ENCODE data around the gene TMEM204.

The TMEM204 gene

DNA sequence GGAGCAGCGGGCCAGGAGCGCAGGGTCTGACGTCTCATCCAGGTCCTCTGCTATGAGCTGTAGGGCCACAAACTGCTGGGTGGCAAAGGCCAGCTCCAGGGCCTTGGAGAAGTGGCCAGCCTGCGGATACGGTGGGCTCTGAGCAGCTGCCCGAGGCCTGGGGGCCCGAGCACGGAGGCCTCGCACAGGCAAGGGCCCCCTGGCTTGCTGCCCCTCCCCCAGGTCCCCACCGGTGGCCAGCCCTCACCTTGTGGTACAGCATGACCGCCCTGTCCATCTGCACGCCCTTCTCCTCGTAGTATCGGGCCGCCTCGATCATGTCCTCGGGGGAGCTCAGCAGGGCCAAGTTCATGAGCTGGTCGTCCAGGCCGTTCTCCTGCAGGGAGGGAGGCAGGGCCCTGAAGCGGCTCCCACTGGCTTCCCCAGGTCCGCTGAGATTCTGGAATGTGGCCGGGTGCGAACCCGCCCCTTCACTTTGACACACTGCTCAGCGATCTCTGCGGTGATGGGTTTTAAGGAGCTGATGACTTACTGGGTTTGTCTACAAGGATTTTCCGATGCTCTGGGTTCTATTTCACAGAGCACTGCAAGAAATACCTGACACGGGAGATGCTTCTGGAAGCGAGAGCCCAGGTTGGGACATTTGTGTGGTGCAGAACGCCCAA is 9.8 kb upstream of the TMEM204 start:
- DNase-seq: no peak

DNA sequence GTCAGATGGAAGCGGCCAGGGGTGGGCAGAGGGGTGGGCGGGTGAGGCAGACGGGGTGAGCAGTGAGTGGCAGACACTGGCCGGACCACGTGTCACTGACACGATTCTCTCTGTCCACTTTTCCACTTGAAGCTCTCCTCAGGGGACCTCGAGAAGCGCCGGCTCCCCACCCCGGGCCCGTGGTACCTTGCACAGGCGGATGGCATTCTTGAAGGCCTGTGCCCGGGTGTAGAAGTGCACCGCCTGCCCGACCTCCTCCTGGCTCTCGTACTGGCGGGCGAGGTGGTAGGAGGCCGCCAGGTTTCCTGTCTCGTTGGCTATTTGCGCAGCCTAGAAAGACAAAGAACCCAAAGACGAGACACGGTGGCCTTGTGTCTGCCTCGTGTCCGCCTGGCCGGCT is 9.1 kb upstream of the TMEM204 start:
- DNase-seq: no peak

DNA sequence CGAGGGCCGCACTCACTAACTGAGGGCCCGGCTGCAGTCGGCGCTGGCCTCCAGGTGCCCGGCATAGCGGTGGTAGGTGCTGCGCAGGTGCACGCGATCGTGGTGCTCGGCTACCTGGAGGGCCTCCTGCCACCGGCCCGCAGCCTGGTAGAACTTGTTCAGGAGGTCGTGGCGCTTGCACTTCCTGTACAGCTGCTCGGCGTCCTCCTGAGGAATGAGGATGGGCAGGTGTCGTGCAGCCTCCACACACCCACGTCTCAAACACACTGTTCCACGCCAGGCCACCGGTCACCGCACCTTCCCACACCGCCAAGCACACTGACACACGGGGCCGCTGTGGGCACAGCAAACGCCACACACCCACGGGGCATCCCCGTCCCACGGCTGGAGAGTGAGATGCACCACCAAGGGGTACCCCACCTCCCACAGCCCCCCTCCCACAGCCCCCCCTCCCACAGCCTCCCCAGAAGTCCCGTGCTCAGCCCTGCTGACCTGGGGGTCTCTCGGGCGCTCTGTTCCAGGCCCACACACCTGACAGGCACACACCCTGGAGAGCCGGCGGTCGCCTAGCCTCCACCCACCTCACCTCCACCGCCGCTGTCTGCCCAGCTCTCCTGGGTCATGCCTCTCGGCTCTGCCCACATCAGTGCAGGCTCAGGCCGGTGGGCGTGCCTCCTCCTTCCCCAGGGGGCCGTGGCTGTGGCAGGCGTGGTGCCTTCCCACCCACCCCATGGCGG is 7.4 kb upstream of the TMEM204 start:
- DNase-seq: peak; percentile 41

DNA sequence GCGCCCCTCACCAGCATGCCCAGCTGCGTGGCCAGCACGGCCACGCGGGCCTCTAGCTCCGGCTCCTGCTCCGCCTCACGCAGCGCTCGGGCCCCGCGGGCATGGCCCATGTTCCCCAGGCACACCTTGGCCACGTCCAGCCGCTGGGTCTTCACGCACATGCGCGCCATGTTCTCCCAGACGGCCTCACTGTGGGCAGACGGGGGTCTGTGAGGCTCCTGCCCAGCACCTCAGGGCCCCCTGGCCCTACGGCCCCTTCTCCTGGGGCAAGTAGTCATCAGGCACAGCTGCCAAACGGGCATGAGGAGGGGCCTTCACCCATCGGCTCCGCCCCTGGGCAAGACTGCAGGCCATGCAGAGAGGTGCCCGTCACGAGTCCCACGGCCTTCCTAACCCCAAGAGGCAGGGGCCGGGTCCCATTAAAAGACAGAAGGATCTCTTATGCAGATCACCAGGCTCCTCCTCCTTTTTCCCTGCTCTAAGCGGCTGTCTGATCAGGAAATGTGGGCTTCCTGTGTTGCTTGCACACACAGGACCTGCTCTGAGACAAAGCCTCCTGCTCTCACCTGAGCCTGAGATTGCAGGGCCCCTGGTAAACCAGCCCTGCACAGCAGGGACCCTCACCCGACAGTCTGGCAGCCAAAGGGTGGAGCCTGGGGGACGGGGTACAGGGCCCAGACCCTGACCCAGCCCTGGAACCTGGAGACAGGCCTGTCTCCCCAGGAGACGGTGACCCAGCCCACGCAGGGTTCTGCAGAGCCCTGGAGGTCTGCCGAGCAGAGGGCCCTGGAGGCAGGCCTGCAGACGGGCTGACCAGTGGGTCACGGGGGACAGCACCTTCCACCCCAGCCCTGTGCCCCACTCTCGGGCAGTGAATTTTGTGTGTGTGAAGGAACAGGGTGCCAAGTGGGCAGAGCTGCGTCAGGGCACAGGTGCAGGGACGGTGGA is 6.6 kb upstream of the TMEM204 start:
- DNase-seq: peak; percentile 25

DNA sequence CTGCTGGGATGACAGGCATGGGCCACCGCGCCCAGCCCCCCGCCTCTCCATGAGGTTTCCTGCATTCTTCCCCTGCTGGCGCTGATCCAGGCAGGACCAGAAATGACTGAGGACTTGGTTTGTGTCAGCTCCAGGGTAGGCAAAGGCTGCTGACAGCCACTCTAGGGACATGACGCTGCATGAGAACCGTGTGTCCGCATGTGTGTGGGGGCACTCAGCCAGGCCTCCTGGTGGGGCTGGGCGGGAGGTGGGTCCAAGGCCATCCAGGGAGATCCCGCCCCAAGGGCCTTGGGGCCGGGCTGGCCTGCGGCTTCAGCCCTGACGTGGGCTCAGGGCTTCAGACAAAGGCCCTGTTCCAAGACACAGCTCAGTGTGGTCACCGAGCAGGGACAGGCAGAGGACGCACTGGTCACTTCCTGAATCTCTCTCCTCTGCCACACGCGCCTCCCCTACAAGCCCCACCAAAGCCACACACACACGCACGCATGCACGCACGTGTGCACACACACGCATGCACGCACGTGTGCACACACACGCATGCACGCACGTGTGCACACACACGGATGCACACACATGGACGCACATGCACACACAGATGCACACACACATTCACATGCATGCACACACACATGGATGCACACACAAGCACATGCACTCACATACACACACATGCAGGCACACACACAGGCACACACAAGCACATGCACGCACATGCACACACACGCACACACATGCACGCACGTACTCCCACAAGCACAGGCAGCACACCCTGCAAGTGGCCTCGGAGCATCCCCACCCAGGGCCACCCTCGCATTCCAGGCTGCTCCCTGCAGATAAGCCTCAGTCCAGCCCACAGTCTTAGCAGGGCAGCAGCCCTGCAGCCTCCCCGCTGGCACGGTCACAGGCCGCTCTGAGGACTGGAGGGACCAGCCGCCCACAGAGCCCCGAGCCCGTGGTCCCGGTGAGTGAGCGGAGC is 5.3 kb upstream of the TMEM204 start:
- no peak for DNase-seq

DNA sequence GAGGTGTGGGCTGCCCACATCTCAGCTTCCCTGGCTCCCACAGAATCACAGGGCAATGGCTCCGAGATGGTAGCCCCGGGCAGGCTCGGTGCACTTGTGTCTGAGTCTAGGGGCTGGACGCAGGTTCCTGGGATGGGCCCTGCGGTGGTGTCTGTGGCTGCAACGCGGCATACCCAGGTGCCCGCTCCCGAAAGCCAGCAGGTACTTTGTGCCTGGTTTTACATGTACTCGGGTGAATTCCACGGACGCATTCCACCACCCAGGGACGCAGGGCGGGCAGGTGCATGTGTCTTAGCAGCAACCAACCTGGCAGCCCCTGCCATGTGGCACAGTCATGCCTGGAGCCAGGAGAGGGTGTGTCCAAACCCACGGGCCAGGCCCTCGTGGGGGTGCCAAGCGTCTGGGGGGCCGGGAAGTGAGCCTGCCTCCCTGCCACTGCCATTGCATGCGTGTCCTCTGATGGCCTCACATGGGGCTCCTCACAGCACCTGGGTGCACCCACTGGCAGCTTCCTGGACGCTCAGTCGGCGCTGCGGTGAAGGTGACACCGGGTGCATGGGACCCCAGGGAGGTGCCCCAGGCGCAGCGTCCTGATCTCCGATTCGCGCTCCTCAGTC is 4.4 kb upstream of the TMEM204 start:
- DNase-seq: no peak

DNA sequence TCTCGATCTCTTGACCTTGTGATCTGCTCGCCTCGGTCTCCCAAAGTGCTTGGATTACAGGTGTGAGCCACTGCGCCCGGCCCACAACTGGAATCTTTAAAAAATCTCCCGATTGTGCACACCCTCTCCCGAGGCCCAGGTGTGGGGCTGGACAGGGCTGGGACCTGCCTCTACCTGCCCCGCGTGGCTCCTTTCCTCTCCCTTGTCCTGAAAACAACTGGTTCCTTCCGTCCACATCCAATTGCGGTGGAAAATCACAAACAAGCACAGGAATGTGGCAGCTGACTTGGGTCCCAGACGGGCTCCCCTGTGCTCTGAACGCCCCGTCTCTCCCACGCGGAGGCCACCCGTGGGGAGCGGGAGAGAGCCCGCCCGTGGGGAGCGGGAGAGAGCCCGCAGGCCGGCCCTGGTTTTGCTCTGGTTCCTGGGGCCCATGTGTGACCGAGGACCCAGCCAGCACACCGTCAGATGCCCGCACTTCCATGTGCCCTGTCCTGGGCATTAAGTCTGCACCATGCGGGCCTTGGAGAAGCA is 3.0 kb upstream of the TMEM204 start:
- DNase-seq: no peak

DNA sequence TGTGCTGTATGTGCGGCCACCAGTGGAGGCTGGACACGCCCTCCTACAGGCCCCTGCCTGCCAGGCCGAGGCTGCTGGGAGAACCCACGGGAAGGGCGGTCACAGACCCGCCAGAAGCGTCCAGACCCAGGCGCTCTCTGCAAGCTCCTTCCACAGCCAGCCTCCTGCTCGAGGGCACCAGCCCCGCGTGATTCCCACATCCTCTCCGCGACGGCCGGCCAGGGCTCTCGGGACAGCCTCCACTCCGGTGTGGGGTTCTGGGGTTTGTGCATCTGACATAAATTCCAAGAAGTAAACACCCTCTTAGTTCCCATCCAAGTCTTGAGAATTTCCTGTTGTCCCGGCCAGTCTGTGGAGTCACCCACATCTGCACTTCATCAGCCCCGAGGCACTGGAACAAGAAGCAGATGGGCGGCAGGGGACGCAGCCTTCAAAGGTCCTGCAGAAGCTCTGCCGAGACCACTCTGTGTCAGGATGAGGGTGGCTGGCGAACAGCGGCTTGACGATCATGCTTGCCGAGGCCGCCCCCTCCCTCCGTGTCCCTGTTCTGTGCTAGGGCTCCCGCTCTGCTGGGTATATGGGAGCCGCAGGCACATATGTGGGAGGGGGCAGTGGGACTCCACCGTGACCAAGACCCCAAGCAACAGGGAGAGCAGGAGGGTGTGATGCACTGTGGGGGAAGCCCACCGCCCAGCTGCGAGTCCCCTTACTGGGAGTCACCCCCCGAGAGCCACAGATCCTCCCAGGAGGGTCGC is 2.4 kb upstream of the TMEM204 start:
- no peak for DNase-seq

DNA sequence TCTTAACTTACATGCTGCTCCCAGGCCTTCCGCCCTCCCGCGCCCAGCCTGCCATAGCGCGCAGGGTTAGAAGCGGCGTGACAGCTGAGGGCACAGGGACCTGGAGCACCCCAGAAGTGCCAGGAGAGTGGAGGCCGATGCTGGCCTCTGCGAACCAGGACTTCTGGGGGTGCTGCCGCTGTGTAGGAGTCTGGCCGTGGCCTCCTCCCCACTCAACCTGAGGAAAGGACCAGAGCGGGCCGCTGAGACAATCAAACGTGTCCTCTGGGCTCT is 1.9 kb upstream of the TMEM204 start:
- DNase-seq: no peak

DNA sequence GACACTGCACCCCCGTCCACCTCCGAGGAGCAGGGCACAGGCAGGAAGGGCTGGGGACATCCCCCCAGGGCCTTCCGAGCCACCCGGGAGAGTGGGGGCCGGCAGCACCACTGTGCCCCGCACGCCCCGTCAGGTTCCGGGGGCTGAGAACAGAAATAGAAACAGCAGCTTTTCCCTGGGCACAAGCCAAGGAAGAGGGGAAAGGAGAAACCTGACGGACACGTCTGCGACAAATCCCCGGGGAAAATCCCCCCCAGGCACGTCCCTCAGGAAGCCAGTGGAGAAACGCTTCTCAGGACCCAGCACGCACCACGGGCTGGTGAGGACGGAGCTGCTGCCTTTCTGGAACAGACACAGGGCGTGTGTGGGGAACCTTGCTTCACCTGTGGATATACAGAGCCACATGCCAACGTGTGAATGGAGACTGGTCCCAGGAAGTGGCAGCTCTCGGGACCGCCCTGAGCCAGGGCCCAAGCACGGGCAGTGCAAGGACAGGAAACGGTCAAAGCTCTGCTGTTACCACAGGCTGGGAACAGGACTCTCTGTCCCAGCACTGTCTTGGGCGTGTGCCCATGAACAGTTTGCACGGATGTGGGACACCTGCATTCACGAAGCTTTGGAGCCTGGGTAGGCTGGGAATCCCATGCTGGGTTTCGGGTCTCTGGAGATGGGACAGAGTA is 1.2 kb upstream of the TMEM204 start:
- DNase-seq: no peak

DNA sequence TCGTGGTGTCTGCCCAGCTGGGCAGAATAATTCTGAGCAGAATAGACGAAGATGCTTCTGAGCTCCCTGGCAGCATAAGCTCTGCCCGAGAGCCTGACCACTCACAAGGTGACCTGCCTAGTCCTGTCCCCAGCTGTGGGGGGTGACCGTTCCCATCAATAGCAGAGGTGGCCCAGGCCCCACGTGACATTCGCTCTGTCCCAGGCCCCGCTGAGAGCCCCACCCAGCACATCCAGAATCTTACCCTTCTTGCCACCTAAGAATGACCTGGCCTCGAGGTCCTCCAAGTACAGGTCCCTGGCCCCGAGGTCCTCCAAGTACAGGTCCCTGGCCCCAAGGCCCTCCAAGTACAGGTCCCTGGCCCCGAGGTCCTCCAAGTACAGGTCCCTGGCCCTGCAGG is 695 bp upstream of the TMEM204 start:
- no peak for DNase-seq

DNA sequence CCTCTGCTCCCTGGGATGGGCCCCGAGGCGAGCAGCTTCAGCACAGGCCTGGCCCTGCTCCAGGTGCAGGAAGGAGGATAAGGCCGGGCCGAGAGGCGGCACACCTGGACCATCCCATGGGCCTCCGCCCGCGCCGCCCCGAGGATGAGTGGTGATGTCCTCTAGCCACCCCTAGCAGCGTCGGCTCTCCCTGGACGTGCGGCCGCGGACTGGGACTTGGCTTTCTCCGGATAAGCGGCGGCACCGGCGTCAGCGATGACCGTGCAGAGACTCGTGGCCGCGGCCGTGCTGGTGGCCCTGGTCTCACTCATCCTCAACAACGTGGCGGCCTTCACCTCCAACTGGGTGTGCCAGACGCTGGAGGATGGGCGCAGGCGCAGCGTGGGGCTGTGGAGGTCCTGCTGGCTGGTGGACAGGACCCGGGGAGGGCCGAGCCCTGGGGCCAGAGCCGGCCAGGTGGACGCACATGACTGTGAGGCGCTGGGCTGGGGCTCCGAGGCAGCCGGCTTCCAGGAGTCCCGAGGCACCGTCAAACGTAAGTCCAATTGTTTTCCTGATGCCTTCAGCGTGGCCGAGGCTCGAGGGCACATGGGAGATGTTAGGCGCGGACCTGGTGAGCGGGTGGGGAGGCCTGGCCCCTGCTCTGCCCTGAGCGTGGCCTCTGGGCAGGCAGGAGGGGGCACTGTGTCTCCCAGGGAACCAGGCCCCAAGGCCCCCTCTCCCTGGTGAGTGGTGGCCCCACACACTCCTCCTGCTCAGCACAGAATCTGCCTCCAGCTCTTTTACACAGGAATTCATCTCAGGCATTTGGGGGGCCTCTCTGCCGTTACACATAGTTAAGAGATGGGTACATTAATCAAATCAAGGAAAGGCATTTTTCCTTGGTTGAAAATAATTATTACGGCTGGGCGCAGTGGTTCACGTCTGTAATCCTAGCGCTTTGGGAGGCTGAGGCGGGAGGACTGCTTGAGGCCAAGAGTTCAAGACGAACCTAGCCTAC is 855 bp downstream of the TMEM204 start:
- DNase-seq: no peak

DNA sequence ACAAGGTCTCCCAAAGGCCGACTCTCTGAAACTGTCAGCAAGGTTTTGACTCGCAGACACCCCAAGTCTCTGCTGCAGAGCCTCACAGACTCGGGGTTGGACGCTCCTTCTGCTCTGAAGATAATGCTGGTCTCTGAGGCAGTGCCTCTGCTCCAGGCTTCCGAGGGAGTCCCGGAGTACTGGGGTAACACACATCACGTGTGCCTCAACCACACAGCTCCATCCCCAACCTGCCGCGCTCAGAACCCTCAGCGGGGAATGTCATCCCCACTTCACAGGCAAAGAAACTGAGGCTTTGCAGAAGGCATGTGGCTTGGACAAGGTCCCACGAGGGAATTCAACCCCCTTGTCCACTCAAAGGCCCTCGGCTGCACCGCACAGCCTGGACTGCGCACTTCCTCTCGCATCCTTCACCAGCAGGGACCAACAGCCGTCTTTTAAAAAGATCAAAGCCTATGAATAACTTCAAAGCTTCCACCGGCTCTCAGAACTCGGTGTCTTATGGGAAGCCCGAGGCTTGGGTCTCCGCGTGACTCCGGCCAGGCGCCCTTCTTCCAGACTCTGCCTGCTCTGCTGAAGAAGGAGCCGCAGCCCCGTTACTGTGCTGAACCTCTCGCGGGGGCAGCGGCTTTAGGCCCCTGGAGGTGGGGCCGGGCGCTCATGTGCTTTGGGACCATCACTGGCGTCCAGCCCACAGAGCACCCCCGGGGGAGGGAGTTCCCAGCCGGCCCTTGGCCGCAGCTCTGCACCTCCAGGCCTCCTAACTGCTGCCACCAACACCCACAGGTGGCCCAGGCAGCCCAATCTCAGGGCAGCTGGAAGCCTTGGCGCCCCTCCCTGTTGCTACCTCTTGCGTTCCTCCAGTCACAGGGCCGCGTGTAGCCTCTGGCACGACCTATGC is 2.2 kb downstream of the TMEM204 start:
- DNase-seq: peak; percentile 40

DNA sequence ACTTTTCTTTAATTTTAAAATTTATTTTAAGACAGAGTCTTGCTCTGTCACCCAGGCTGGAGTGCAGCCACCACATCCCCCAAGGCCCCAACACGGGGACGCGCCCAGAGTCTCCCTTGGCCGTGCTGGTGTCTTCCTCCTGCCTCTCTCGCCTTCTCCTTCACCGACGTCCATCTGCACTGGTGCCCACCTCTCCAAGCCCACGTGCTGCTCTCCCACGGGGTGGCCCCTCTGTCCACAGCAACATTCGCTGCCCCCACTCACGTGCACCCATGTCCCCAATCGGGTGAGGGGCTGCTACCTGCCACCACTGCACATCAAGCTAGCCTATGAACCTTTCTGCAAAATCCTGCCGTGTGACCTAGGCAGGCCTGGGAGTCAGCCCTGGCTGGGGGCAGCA is 3.1 kb downstream of the TMEM204 start:
- no peak for DNase-seq

DNA sequence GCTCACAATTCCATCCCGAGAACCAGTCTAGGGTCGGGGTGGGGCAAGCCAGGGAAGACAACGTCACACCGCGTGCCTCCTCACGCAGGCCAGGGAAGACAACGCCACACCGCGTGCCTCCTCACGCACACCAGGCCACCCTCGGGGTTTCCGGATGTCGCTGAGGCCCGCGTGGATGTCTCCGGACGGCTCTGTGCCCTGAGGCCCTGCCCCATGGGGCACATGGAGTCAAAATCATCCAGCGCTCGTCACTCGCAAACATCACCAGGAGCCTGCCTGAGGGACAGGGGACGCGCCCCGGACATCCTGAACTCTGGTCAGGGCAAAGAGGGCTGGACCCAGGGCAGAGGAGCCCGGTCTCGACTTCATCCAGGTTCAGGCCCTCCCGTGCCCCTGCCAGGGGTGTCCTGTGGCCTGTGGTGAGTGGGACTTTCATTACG is 3.7 kb downstream of the TMEM204 start:
- no peak for DNase-seq

DNA sequence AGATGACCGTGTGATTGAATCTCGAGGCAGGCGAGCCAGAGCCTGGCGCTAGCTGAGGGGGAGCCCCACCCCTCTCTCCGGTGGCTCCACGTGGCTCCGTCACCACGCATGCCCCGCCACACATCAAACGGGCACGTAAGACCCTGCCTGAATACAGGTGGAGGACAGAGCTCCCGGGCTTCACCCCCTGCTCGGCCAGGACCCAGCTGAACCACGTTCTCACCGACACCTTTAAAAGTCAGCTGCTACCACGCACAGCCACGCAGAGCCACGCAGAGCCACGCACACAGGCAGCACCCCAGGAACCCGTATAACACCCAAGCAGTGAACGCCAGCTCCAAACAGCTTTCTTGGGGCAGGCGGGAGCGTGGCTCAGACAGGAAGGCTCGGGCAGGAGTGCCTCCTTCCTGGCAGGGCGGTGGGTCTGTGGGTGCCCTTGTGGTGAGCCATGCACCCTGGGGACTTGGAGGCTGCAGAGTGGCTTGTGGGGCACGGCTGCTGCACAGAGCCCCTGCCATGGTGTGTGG is 4.4 kb downstream of the TMEM204 start:
- peak; percentile 25 for DNase-seq

DNA sequence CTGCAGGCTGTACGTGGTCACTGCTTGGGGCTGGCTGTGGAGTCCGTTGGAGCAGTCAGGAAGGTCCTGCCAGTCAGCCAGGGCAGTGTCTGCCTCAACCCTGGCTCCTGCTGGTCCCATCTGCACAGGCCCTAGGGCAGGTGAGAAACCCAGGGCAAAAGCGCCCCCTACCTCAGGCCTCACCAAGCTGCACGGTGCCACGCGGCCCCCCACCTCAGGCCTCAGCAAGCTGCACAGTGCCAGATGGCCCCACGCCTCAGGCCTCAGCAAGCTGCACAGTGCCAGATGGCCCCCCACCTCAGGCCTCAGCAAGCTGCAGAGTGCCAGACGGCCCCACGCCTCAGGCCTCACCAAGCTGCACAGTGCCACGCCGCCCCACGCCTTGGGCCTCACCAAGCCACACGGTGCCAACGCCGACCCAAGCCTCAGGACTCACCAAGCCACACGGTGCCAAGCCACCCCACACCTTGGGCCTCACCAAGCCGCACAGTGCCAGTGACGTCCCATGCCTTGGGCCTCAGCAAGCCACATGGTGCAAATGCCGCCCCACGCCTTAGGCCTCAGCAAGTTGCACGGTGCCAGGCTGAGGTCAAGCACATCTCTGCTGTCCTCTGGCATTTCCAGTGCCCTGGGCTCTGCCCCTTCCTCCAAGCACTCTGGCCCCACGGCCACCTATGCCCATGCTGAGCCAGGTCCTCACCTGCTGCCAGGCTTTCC is 5.5 kb downstream of the TMEM204 start:
- DNase-seq: peak; percentile 44
